AG09309 (cell line): ENCODE results near the gene AGAP1.

Experiments
- DNase-seq: peaks from one replicate; pipeline ENCODE4 v3.0.0-alpha.2; 2010; ENCODE audit warnings: low read depth
- H3K4me3 ChIP-seq: 2 replicates; pipeline ENCODE4 v1.5.1; 2011; ENCODE audit warnings: mild to moderate bottlenecking, low read depth, low read length, moderate library complexity; ENCODE audit not compliant: control insufficient read depth
- TF ChIP-seq, protein P1 (sequence below): IDR thresholded peaks from 2 replicates; pipeline ENCODE4 v1.5.1; 2011; ENCODE audit warnings: mild to moderate bottlenecking, low read depth, low read length, inconsistent platforms; ENCODE audit not compliant: insufficient read depth, control insufficient read depth; ENCODE audit errors: missing control alignments

AGAP1 gene

DNA sequence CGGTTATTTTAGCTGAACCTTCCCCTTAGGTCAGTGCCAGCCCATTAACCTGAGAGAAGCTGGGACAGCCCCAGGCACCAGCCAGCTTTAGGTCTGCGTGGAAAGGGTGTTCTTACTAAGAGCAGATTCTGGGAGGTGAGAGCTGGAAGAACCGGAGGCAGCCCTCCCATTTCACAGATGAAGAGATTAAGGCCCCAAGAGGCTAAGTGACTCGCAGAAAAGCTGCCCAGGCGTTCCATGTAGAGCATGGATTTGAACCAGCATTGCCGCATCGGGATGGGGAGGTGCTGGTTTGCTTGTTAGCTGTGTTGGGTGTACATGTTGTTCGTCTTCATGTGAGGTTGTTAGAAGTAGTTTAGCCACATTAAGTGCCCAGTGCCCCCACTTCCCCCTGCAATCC lies 203.2 kb downstream of the AGAP1 start:
- DNase-seq, result no peak
- TF ChIP-seq, protein P1, sequence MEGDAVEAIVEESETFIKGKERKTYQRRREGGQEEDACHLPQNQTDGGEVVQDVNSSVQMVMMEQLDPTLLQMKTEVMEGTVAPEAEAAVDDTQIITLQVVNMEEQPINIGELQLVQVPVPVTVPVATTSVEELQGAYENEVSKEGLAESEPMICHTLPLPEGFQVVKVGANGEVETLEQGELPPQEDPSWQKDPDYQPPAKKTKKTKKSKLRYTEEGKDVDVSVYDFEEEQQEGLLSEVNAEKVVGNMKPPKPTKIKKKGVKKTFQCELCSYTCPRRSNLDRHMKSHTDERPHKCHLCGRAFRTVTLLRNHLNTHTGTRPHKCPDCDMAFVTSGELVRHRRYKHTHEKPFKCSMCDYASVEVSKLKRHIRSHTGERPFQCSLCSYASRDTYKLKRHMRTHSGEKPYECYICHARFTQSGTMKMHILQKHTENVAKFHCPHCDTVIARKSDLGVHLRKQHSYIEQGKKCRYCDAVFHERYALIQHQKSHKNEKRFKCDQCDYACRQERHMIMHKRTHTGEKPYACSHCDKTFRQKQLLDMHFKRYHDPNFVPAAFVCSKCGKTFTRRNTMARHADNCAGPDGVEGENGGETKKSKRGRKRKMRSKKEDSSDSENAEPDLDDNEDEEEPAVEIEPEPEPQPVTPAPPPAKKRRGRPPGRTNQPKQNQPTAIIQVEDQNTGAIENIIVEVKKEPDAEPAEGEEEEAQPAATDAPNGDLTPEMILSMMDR, result no peak

DNA sequence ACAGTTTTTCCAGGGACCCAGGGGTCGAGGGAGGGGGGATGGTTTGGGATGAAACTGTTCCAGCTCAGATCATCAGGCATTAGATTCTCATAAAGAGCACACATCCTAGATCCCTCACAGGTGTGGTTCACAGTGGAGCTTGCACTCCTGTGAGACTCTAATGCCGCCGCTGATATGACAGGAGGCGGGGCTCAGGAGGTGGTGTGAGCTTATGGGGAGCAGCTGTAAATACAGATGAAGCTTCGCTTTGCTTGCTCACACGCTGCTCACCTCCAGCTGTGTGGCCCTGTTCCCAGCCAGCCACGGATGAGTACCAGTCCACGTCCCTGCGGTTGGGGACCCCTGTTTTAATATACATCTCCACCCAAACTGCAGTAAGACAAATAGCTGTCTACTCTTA lies 204.2 kb downstream of the AGAP1 start:
- TF ChIP-seq, protein P1, result no peak
- no peak overlapping the region for H3K4me3 ChIP-seq
- no peak for DNase-seq

More for the DNA sequence above, 203.2 kb downstream of the AGAP1 start:
- H3K4me3 ChIP-seq, result no peak overlapping the region

DNA sequence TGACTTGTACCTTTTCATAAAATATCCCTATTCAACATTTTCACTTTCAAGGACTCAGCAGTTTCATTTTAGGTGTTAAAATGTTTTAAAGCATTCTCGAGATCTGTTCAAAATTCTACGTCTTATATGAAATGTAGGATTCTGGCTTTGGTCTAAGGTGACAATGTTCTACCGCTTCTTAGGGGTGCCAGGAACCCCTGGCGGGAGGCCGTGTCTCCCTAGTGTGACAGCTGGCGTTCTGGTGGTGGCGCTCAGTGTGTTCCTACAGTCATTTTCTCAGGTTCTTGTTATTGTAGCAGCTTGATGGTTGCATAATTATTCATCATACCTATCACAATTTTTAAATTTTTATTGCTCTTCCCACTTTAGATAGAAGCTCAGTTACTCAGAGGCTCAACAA lies 204.6 kb downstream of the AGAP1 start:
- no peak for DNase-seq
- TF ChIP-seq, protein P1, result no peak
- H3K4me3 ChIP-seq, result no peak overlapping the region

DNA sequence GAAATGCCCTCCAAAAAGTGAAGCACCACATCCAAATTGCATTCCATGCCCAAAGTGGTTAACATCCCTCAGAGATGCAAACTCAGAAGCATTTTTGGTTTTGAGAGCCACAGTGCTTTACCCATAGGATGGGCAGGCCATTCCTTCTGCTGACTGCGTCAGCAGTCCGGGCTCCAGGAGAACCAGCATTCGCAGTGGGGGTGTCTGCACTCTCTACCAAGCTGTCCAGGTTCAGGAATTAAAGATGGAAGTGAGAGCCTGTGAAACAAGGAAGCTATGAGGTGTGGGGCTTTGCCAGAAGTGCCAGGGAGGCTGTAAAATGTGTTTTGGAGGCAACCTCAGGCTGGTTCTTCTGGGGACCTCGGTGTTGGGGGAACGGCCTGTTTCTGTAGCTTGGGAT lies 205.7 kb downstream of the AGAP1 start:
- TF ChIP-seq, protein P1, result no peak
- no peak overlapping the region for H3K4me3 ChIP-seq
- no peak for DNase-seq

DNA sequence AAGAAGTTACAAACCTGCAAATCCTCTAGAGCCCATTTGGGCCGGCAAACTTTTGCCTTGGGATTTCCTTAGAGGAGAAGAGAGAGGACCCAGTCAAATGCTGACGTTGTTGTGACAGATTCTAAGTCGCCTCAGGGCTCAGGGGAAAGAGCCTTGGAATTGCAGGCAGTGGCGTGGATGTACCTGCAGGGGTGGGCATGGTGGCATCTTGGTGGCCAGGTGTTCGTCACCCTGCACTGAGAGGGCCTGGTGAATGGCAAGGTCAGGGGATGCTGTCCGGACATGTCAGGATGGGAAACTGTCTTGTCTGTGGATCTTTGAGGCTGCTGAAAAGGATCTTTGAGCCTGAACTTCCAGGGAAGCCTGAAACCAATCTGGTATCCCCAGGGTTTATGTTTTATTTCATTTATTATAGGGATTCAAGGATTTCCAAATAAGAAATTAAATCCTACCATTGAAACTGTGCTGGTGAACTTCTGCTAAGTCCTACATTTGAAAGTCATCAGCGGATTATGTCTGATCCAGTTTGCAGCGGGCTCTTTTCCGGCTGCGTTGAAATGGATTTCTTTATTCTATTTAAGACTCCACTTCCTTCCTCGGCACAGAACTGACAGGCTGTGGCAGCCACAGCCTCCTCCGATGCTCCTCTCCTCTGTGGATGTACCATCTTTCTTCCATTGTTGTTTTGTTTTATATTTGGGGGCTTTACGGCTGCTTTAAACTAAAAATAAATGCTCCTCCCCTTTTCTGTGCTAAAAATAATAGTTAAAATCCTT lies 207.6 kb downstream of the AGAP1 start:
- TF ChIP-seq, protein P1, result no peak
- no peak for DNase-seq

DNA sequence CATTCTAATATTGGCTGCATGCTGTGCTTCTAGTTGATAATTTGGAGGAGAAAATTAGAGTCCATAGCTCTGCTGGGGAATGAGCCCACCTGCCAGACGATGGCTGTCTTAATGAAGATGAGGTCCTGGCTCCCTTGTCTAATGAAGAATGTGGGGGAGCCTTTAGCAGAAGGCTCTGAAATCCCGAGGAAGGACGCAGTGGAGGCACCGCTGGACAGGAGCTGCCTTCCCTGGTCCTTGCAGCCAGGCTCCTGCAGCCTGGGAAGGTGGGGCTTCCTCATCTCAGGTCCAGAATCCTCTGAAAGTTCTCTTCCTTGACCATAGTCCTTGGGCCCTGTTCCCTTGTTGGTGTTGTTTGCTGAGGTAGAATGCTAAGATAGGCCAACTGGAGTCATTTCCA lies 208.3 kb downstream of the AGAP1 start:
- no peak for DNase-seq
- H3K4me3 ChIP-seq, result no peak overlapping the region
- TF ChIP-seq, protein P1, result no peak

More for the DNA sequence above, 207.6 kb downstream of the AGAP1 start:
- no peak overlapping the region for H3K4me3 ChIP-seq
